ENCODE measurements around the gene CAND2.

DNA sequence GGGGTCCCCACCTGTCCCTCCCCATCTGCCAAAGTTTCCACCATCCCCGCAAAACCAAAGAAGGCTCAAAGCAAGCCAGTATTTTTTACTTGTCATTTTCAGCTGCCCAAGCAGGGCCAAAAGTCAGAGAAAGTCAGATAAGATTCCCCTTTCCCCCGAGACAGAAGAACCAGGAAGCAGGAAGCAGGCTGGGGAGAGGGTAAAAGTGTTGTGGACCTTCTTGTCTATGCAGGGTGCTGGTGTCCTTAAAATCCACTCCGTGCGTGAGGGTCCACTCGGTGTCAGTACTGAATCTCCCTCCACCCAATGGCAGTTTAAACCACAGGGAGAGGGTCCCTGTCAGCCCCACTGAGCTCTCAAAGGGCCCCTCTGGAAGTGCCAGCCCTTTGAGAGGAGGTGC, 65.1 kb downstream of the CAND2 start:
- TF ChIP-seq, protein P1, sequence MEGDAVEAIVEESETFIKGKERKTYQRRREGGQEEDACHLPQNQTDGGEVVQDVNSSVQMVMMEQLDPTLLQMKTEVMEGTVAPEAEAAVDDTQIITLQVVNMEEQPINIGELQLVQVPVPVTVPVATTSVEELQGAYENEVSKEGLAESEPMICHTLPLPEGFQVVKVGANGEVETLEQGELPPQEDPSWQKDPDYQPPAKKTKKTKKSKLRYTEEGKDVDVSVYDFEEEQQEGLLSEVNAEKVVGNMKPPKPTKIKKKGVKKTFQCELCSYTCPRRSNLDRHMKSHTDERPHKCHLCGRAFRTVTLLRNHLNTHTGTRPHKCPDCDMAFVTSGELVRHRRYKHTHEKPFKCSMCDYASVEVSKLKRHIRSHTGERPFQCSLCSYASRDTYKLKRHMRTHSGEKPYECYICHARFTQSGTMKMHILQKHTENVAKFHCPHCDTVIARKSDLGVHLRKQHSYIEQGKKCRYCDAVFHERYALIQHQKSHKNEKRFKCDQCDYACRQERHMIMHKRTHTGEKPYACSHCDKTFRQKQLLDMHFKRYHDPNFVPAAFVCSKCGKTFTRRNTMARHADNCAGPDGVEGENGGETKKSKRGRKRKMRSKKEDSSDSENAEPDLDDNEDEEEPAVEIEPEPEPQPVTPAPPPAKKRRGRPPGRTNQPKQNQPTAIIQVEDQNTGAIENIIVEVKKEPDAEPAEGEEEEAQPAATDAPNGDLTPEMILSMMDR (IDR thresholded peaks at IDR 0.05; ENCODE audit: low read length) = no peak
- no peak for TF ChIP-seq EZH2 (IDR thresholded peaks at IDR 0.05; ENCODE audit: borderline replicate concordance, low read length)

Data from OCI-LY1 (cell line).